Measurements from ENCODE around the gene VCL.

The VCL gene

DNA sequence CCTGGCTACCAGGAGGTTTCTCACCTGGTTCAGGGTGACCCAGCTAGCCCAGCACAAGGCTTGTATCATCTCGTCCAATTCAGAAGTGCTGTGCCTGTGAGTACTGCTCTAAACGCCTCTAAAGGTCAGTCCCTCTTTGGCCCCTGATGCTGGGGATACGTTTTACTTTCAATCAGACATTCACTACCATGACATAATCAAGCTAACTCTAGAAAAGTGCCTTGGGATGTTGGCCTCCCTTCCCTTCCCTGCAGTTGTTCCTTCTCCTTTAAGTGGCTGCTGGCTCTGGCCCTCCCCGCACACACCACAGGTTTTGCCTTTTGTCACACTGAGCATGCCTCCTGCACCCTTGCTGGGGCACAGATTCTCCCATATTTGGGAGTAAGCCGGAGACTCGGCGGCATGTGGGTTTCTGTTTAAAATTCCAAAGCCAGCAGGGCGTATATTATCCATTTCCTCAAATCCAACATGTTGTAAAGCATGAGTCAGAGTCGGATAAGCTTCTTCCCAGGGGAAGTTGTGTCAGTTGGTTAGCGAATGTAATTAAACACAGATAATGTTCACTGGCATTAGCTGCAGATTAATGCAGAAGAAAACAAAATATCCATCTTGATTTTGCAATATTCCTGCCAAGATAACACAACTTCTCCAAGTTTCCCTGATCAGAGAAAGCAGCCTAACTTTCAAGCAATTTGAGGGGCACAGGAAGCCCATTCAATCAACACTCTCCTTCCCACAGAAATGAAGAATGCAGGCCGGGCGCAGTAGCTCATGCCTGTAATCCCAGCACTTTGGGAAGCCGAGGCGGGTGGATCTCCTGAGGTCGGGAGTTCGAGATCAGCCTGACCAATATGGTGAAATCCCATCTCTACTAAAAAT is 31.8 kb upstream of the VCL start:
- DNase-seq (ENCODE audit: extremely low spot score) = peak; percentile 86
- ChIA-PET CTCF (interaction anchor here (0.9 to 1.7 kb wide), 3 partner anchors 9 to 80 kb away, joined by 3 to 13 read pairs (median 6); no protein-coding TSS in a partner anchor), POLR2A (interaction anchor here (1.3 to 1.4 kb wide), 2 partner anchors 33 to 59 kb away, joined by 3 to 4 read pairs; no protein-coding TSS in a partner anchor)
- TF ChIP-seq TARDBP (IDR thresholded peaks at IDR 0.05) (no peak), CTBP1 (IDR thresholded peaks at IDR 0.05; ENCODE audit: borderline replicate concordance) (peak; percentile 89), ARNT (IDR thresholded peaks at IDR 0.05) (no peak), FOXA1 (IDR thresholded peaks at IDR 0.05) (no peak), ZNF384 (IDR thresholded peaks at IDR 0.05) (no peak), ELF4 (IDR thresholded peaks at IDR 0.05) (no peak), L3MBTL2 (conservative IDR thresholded peaks at IDR 0.05) (no peak), LEF1 (IDR thresholded peaks at IDR 0.05; ENCODE audit: borderline replicate concordance) (no peak), NFRKB (IDR thresholded peaks at IDR 0.05) (no peak), SP1 (IDR thresholded peaks at IDR 0.05) (no peak)
- TF ChIP-seq, protein P1, sequence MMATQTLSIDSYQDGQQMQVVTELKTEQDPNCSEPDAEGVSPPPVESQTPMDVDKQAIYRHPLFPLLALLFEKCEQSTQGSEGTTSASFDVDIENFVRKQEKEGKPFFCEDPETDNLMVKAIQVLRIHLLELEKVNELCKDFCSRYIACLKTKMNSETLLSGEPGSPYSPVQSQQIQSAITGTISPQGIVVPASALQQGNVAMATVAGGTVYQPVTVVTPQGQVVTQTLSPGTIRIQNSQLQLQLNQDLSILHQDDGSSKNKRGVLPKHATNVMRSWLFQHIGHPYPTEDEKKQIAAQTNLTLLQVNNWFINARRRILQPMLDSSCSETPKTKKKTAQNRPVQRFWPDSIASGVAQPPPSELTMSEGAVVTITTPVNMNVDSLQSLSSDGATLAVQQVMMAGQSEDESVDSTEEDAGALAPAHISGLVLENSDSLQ (IDR thresholded peaks at IDR 0.05) = peak; percentile 50

DNA sequence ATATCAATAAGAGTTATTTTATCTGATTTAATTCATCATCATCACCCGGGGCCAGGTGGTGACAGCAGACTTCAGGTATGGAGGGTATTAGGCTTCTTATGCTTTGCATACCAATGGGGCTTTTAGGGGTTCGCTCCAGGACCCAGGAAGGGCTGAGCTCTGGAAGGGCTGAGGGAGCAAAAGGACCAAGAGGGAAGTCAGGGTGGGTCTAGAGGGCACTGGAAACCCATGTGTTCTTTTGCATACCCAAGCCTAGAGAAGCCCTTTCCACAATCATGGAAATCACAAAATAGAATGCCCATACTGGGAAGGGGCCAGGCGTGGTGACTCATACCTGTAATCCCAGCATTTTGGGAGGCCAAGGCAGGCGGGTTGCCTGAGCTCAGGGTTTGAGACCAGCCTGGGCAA is 30.9 kb upstream of the VCL start:
- CTCF ChIA-PET = interaction anchor here (1.7 kb wide), 1 partner anchor 10 kb away, joined by 13 read pairs; no protein-coding TSS in a partner anchor
- DNase-seq (ENCODE audit: extremely low spot score) = no peak
- TF ChIP-seq SP1 (IDR thresholded peaks at IDR 0.05) = no peak
- TF ChIP-seq LEF1 (IDR thresholded peaks at IDR 0.05; ENCODE audit: borderline replicate concordance) = no peak
- no peak for TF ChIP-seq L3MBTL2 (conservative IDR thresholded peaks at IDR 0.05)
- no peak for TF ChIP-seq NFRKB (IDR thresholded peaks at IDR 0.05)
- no peak for TF ChIP-seq ARNT (IDR thresholded peaks at IDR 0.05)
- TF ChIP-seq FOXK2 (IDR thresholded peaks at IDR 0.05) = no peak
- TF ChIP-seq TARDBP (IDR thresholded peaks at IDR 0.05) = no peak
- no peak for TF ChIP-seq BHLHE40 (IDR thresholded peaks at IDR 0.05; ENCODE audit: borderline replicate concordance)
- no peak for TF ChIP-seq ZNF384 (IDR thresholded peaks at IDR 0.05)
- TF ChIP-seq CTBP1 (IDR thresholded peaks at IDR 0.05; ENCODE audit: borderline replicate concordance) = no peak
- no peak for TF ChIP-seq FOXM1 (IDR thresholded peaks at IDR 0.05; ENCODE audit: borderline replicate concordance)
- TF ChIP-seq SUZ12 (IDR thresholded peaks at IDR 0.05) = no peak
- no peak for TF ChIP-seq ELF4 (IDR thresholded peaks at IDR 0.05)
- no peak for TF ChIP-seq HDGF (IDR thresholded peaks at IDR 0.05; ENCODE audit: borderline replicate concordance)
- TF ChIP-seq FOXA1 (IDR thresholded peaks at IDR 0.05) = no peak
- POLR2A ChIA-PET = interaction anchor here (1.0 to 1.4 kb wide), 3 partner anchors 32 to 236 kb away, joined by 3 to 4 read pairs (median 3); no protein-coding TSS in a partner anchor

DNA sequence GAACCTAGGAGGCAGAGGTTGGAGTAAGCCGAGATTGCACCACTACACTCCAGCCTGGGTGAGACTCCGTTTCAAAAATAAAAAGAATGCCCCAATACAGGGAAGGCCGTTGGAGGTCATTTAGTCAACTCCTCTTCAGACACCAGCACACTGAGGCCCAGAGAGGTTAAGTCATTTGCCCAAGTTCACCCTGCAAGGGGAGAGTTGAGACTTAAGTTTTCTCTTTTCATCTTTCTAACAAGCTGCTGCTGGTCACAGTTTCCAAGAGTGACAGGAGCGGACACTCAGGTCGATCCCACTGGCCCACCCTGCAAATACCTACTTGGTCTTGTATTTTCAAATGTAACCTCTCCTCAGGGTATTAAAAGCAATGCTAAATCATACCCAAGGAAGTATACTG is 30.4 kb upstream of the VCL start:
- TF ChIP-seq NFRKB (IDR thresholded peaks at IDR 0.05) (no peak), FOXA1 (IDR thresholded peaks at IDR 0.05) (no peak), FOXK2 (IDR thresholded peaks at IDR 0.05) (no peak), ELF4 (IDR thresholded peaks at IDR 0.05) (no peak), FOXM1 (IDR thresholded peaks at IDR 0.05; ENCODE audit: borderline replicate concordance) (no peak), L3MBTL2 (conservative IDR thresholded peaks at IDR 0.05) (no peak), ZNF384 (IDR thresholded peaks at IDR 0.05) (no peak)
- TF ChIP-seq, protein P1 (IDR thresholded peaks at IDR 0.05) = no peak
- POLR2A ChIA-PET = interaction anchor here (1.0 kb wide), 1 partner anchor 237 kb away, joined by 3 read pairs; no protein-coding TSS in a partner anchor
- DNase-seq (ENCODE audit: extremely low spot score) = no peak
- CTCF ChIA-PET = interaction anchor here (1.3 kb wide), 1 partner anchor 11 kb away, joined by 4 read pairs; no protein-coding TSS in a partner anchor

DNA sequence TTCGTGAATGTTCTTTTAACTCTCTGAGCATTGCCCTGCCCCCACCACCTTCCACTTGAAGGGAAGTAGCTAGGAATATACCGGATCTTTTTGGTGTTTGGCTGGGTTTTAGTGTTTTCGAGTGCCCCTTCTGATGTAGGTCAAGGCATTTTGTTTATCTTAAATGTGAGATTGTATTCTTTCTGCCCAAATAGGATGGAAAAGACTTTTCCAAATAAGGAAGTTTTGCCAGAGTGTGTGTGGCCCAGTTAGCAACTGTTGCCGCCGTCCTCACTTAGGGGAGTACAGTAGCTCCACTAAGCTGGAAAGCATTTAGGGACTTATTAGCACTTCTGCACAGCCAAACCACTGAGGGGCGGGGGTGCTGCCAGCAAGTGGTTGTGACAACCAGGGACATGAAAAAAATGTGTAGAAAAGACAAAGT is 29.8 kb upstream of the VCL start:
- ChIA-PET CTCF (interaction anchor here (1.3 kb wide), 1 partner anchor 11 kb away, joined by 4 read pairs; no protein-coding TSS in a partner anchor), POLR2A (interaction anchor here (1.0 kb wide), 1 partner anchor 237 kb away, joined by 3 read pairs; no protein-coding TSS in a partner anchor)
- no peak for DNase-seq (ENCODE audit: extremely low spot score)
- no peak for TF ChIP-seq ELF4 (IDR thresholded peaks at IDR 0.05)
- TF ChIP-seq CTBP1 (IDR thresholded peaks at IDR 0.05; ENCODE audit: borderline replicate concordance) = no peak
- no peak for TF ChIP-seq BHLHE40 (IDR thresholded peaks at IDR 0.05; ENCODE audit: borderline replicate concordance)
- TF ChIP-seq HDGF (IDR thresholded peaks at IDR 0.05; ENCODE audit: borderline replicate concordance) = no peak
- TF ChIP-seq SUZ12 (IDR thresholded peaks at IDR 0.05) = no peak
- no peak for TF ChIP-seq TARDBP (IDR thresholded peaks at IDR 0.05)
- TF ChIP-seq ARNT (IDR thresholded peaks at IDR 0.05) = no peak
- TF ChIP-seq LEF1 (IDR thresholded peaks at IDR 0.05; ENCODE audit: borderline replicate concordance) = no peak
- TF ChIP-seq FOXA1 (IDR thresholded peaks at IDR 0.05) = no peak

DNA sequence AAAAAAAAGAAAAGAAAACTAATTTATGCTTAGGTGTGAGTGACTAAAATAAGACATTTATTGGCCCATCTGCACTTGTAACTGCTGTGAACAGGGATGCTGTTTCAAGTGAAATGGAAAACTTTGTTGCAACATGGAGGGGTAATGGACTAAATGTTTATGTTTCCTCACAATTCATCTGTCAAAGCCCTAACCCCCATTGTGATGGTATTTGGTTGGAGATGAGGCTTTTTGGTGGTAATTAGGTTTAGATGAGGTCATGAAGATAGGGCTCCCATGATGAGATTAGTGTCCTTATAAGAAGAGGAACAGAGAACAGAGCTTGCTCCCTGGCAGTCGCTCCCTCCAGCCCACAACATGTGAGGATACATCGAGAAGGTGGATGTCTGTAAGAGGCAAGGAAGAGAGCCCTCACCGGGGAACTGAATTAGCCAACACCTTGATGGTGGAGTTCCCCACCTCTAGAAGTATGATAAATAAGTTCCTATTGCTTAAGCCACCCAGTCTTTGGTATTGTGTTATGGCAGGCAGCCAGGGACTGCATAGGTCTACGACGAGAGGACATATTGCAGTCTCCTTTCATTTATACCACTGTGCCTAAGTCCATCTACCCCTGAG is 28.6 kb upstream of the VCL start:
- CTCF ChIA-PET = no interaction called here
- POLR2A ChIA-PET = no interaction called here
- no peak for DNase-seq (ENCODE audit: extremely low spot score)
- TF ChIP-seq ZNF384 (IDR thresholded peaks at IDR 0.05) (peak; percentile 90), FOXA1 (IDR thresholded peaks at IDR 0.05) (no peak), L3MBTL2 (conservative IDR thresholded peaks at IDR 0.05) (no peak), CTBP1 (IDR thresholded peaks at IDR 0.05; ENCODE audit: borderline replicate concordance) (peak; percentile 90; the same call in 1 of the 2 replicates), FOXM1 (IDR thresholded peaks at IDR 0.05; ENCODE audit: borderline replicate concordance) (no peak), SP1 (IDR thresholded peaks at IDR 0.05) (no peak), ARNT (IDR thresholded peaks at IDR 0.05) (no peak), ELF4 (IDR thresholded peaks at IDR 0.05) (no peak)
- TF ChIP-seq, protein P1 (IDR thresholded peaks at IDR 0.05) = peak; percentile 75

Measured in HEK293T (cell line).